Natural killer cell (primary cell): Measurements from ENCODE around the gene DCUN1D4. TPM values are rescaled to one million over a fixed set of nuclear protein-coding genes. Genes with fewer than 3 reads are reported as not detected.

Experiments
- ATAC-seq, 3 donors: fragments of 150-1000 bp in 2 of 3; fragments of 200-7000 bp in 1 of 3; cut with Tn5 transposase; 1 replicate in 1 of 3; 2 replicates in 2 of 3; pipeline ENCODE4 v1.10.0; 2021; ENCODE audit warnings: mild to moderate bottlenecking in 2 of 3, moderate library complexity in 2 of 3
- DNase-seq, 2 donors: peaks; one replicate each; pipeline versions ENCODE4 v3.0.0 to v3.0.0-alpha.2; 2013 to 2021; ENCODE audit warnings: mixed read lengths in 1 of 2
- H3K27ac ChIP-seq: one replicate; pipeline ENCODE4 v1.5.1; 2013; ENCODE audit warnings: mild to moderate bottlenecking, low read length
- H3K27me3 ChIP-seq: one replicate; pipeline ENCODE4 v1.6.1; 2013; ENCODE audit warnings: low read length; ENCODE audit not compliant: control insufficient read depth, insufficient read depth
- H3K36me3 ChIP-seq: one replicate; pipeline ENCODE4 v1.6.1; 2013; ENCODE audit warnings: low read length; ENCODE audit not compliant: control insufficient read depth, insufficient read depth
- H3K4me1 ChIP-seq: one replicate; pipeline ENCODE4 v1.6.1; 2013; ENCODE audit warnings: low read length; ENCODE audit not compliant: control insufficient read depth, insufficient read depth
- H3K4me3 ChIP-seq: one replicate; pipeline ENCODE4 v1.5.1; 2013; ENCODE audit warnings: low read length
- H3K9me3 ChIP-seq: one replicate; pipeline ENCODE4 v1.6.1; 2013; ENCODE audit warnings: low read length; ENCODE audit not compliant: control insufficient read depth, insufficient read depth
- H3K27ac Mint-ChIP-seq, 2 donors: one replicate each; pipeline ENCODE4 v1.8.0; 2022; ENCODE audit warnings: mild to moderate bottlenecking in 2 of 2, mixed read lengths in 2 of 2, moderate library complexity in 1 of 2
- H3K27me3 Mint-ChIP-seq, 2 donors: one replicate each; pipeline ENCODE4 v1.8.0; 2022; ENCODE audit warnings: low read depth in 2 of 2, mixed read lengths in 2 of 2
- H3K36me3 Mint-ChIP-seq: one replicate; pipeline ENCODE4 v1.8.0; 2022; ENCODE audit warnings: mixed read lengths
- H3K4me1 Mint-ChIP-seq, 2 donors: one replicate each; pipeline ENCODE4 v1.8.0; 2022; ENCODE audit warnings: mixed read lengths in 2 of 2
- H3K4me3 Mint-ChIP-seq: one replicate; pipeline ENCODE4 v1.8.0; 2022; ENCODE audit warnings: mild to moderate bottlenecking, moderate library complexity, mixed read lengths
- H3K9me3 Mint-ChIP-seq, 2 donors: one replicate each; pipeline ENCODE4 v1.8.0; 2022; ENCODE audit warnings: mixed read lengths in 2 of 2
- WGBS: methylation state at CpG from one replicate; pipeline ENCODE4 v1.1.7; 2013; ENCODE audit warnings: missing lambda C conversion rate; ENCODE audit not compliant: insufficient coverage; 5-methylcytosine and 5-hydroxymethylcytosine counted together
- intact Hi-C: fragments of 100-400 bp; cut with micrococcal nuclease; formaldehyde crosslinking; loops from one replicate; pipeline ENCODE4 v1.14.2; 2022
- total RNA-seq, 4 donors: library from RNA; stranded (reverse); fragments of 120-200 nt in 1 of 4; gene quantifications; one replicate each; pipeline versions ENCODE4 v1.2.3 to v1.2.4, GENCODE V29; 2013 to 2022
- TF ChIP-seq, protein P1 (sequence below): fragments of 200-600 bp; IDR thresholded peaks from one replicate; pipeline ENCODE4 v1.8.0; 2022; ENCODE audit warnings: antibody characterized with exemption

DCUN1D4 gene
- total RNA-seq, 3 donors from 2014 or later (not counting 1 experiment from before 2014, with no cell fraction given): 26.9 to 35.9 (median 35.1) TPM

DNA sequence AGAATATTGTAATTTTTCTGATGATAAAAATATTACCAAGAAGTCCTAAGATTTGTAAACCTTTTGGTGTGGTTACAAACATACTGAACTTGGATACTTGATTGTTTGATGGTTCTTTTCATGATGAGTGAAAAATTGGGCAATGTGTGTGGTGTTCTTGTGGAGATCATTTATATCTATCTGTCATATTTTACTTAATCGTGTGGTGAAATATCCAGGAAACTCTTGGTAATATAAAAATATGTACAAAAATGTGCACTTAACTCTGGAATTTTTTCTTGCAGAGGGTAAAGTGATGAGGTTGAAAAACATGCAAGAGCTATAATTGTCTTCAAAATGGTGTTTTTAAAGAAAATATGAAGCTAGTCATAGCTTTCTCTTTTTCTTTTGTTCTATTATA, 2.8 kb downstream of the DCUN1D4 start:
- 60% methylated on average over 1 of the region's 1 CpG for WGBS
- H3K4me1 ChIP-seq: peaks cover 12% of the 10 kb centered on the region
- H3K36me3 ChIP-seq: no peaks in the 10 kb centered on the region
- Mint-ChIP-seq H3K9me3 (no peaks in the 10 kb centered on the region), H3K27me3 (no peaks in the 10 kb centered on the region), H3K4me1 (peaks cover 22 to 43% of the 10 kb centered on the region in 2 donors), H3K4me3 (peak overlapping the region; percentile 96), H3K36me3 (no peaks in the 10 kb centered on the region), H3K27ac (peak overlapping the region in 1 of 2 donors; percentile 92)
- no peaks in the 10 kb centered on the region for H3K9me3 ChIP-seq
- no peaks in the 10 kb centered on the region for H3K27me3 ChIP-seq
- TF ChIP-seq, protein P1, sequence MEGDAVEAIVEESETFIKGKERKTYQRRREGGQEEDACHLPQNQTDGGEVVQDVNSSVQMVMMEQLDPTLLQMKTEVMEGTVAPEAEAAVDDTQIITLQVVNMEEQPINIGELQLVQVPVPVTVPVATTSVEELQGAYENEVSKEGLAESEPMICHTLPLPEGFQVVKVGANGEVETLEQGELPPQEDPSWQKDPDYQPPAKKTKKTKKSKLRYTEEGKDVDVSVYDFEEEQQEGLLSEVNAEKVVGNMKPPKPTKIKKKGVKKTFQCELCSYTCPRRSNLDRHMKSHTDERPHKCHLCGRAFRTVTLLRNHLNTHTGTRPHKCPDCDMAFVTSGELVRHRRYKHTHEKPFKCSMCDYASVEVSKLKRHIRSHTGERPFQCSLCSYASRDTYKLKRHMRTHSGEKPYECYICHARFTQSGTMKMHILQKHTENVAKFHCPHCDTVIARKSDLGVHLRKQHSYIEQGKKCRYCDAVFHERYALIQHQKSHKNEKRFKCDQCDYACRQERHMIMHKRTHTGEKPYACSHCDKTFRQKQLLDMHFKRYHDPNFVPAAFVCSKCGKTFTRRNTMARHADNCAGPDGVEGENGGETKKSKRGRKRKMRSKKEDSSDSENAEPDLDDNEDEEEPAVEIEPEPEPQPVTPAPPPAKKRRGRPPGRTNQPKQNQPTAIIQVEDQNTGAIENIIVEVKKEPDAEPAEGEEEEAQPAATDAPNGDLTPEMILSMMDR: no peak
- H3K27ac ChIP-seq: no peak overlapping the region
- H3K4me3 ChIP-seq: no peak overlapping the region
- intact Hi-C loops: no loop called here
- no peak for ATAC-seq
- DNase-seq: no peak

DNA sequence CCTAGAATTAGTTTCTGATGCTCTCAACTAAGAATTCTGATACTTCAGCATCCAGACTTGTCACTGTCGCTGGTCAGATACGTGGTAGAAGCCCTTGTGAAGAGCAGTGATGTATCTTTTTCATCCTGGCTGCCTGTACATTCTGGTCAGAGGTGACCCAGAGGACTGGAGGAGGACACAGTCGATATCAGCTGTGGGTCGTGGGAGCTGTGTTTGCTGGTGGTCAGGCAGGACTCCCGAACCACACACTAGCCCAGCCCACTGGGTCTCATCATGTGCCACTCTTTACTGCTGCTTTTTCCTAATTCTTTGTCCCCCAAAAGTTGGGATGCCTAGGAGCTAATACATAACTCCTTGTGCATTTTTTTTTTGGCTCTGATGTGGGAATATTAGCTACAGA, 6.5 kb downstream of the DCUN1D4 start:
- no peak overlapping the region for H3K27ac Mint-ChIP-seq
- Histone ChIP-seq H3K4me3 (no peak overlapping the region), H3K36me3 (no peaks in the 10 kb centered on the region), H3K27me3 (no peaks in the 10 kb centered on the region), H3K4me1 (peaks cover 6% of the 10 kb centered on the region), H3K27ac (no peak overlapping the region), H3K9me3 (no peaks in the 10 kb centered on the region)
- intact Hi-C loops: no loop called here
- no peak for DNase-seq
- 86% methylated on average over 5 of the region's 5 CpGs for WGBS
- ATAC-seq: no peak
- H3K27me3 Mint-ChIP-seq: no peaks in the 10 kb centered on the region
- no peaks in the 10 kb centered on the region for H3K9me3 Mint-ChIP-seq
- H3K36me3 Mint-ChIP-seq: no peaks in the 10 kb centered on the region
- TF ChIP-seq, protein P1: no peak
- H3K4me1 Mint-ChIP-seq: peaks cover 8 to 44% of the 10 kb centered on the region in 2 donors
- H3K4me3 Mint-ChIP-seq: no peak overlapping the region

DNA sequence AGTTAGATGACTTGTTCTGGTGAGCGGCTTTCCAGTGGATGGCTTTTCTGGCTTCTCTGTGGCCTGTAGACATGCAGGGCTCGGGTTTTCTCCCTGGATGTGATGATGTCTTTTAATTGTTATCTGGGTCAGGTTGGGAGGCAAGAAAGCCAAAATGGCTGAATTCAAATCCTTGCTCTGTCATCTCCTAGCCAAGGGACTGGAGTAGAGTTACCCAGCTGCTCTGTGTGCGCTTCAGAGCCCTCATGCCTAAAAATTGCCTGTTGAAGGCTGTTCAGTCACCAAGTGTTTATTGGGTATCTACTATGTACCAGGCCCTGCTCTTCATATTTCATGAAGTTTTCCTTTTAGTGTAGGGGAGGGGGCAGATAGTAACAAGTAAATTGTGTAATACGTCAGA, 7.3 kb downstream of the DCUN1D4 start:
- Mint-ChIP-seq H3K27ac (no peak overlapping the region), H3K4me1 (peaks cover 5 to 39% of the 10 kb centered on the region in 2 donors), H3K4me3 (no peak overlapping the region), H3K27me3 (no peaks in the 10 kb centered on the region), H3K36me3 (no peaks in the 10 kb centered on the region), H3K9me3 (no peaks in the 10 kb centered on the region)
- Histone ChIP-seq H3K4me1 (no peaks in the 10 kb centered on the region), H3K27me3 (no peaks in the 10 kb centered on the region), H3K27ac (no peak overlapping the region), H3K4me3 (no peak overlapping the region), H3K36me3 (no peaks in the 10 kb centered on the region), H3K9me3 (no peaks in the 10 kb centered on the region)
- ATAC-seq (no peak), DNase-seq (no peak)
- TF ChIP-seq, protein P1: no peak
- intact Hi-C loops: no loop called here
- 96% methylated on average over 4 of the region's 4 CpGs for WGBS
